GM12878 (cell line): ENCODE measurements around the gene SLC31A1. TPM values are rescaled to one million over a fixed set of nuclear protein-coding genes. Genes with fewer than 3 reads are reported as not detected.

Experiments
- BCL11A ChIP-seq: IDR thresholded peaks from 2 replicates; pipeline ENCODE4 v1.6.1; 2011; ENCODE audit warnings: low read depth, low read length
- HSF1 ChIP-seq: fragments of 150-350 bp; IDR thresholded peaks from 2 replicates; pipeline ENCODE4 v1.6.1; 2014; ENCODE audit warnings: mild to moderate bottlenecking, low read depth, low read length
- IKZF1 ChIP-seq: fragments of 450-650 bp; conservative IDR thresholded peaks from 2 replicates; pipeline ENCODE4 v1.6.1; 2017; ENCODE audit warnings: antibody characterized with exemption, mild to moderate bottlenecking
- NR2C2 ChIP-seq: IDR thresholded peaks from 2 replicates; pipeline ENCODE4 v1.6.1; 2011; ENCODE audit warnings: borderline replicate concordance, low read depth; ENCODE audit not compliant: control insufficient read depth, insufficient read length
- SKIL ChIP-seq: fragments of 450-650 bp; IDR thresholded peaks from 2 replicates; pipeline ENCODE4 v1.6.1; 2017; ENCODE audit warnings: mild to moderate bottlenecking, low read depth, inconsistent platforms; ENCODE audit not compliant: poor library complexity, severe bottlenecking
- SP1 ChIP-seq: IDR thresholded peaks from one replicate; pipeline ENCODE4 v1.6.1; 2011; ENCODE audit warnings: low read depth, low read length
- SRF ChIP-seq, 2 experiments: IDR thresholded peaks; 2 replicates each; pipeline ENCODE4 v1.6.1; 2011; ENCODE audit warnings: low read depth in 2 of 2, low read length in 2 of 2, mild to moderate bottlenecking in 1 of 2, moderate library complexity in 1 of 2
- TBL1XR1 ChIP-seq: IDR thresholded peaks from 2 replicates; pipeline ENCODE4 v1.6.1; 2012; ENCODE audit warnings: low read depth, low read length, improper control_type of control experiment
- ZNF274 ChIP-seq: IDR thresholded peaks from one replicate; pipeline ENCODE4 v1.8.0; 2011; ENCODE audit not compliant: insufficient read length, insufficient read depth
- ZNF687 ChIP-seq: fragments of 450-650 bp; IDR thresholded peaks from 2 replicates; pipeline ENCODE4 v1.6.1; 2017; ENCODE audit warnings: mild to moderate bottlenecking, moderate library complexity
- ZZZ3 ChIP-seq: IDR thresholded peaks from 2 replicates; pipeline ENCODE4 v1.6.1; 2011; ENCODE audit warnings: low read depth; ENCODE audit not compliant: control insufficient read depth, insufficient read length
- polyA plus RNA-seq, 11 experiments: library from polyadenylated mRNA; depleted of rRNA in 4 of 11; unstranded in 6 of 11; stranded (reverse) in 5 of 11; fragments of >200 nt; fragmentation: Nextera tagmentation in 4 of 11; fragmentation: Illumina TruSeq in 1 of 11; extraction: Ambion mirVana in 4 of 11; extraction: Trizol in 1 of 11; gene quantifications; 1 replicate in 1 of 11; 2 replicates in 10 of 11; pipeline versions ENCODE4 v1.2.1 to v1.2.3, GENCODE V29; 2011 to 2016; ENCODE audit warnings: inconsistent platforms in 2 of 11, missing spikeins in 2 of 11, low read depth in 1 of 11
- total RNA-seq, 4 experiments: library from RNA; depleted of rRNA in 3 of 4; stranded (reverse); fragments of >200 nt in 3 of 4; fragmentation: Illumina TruSeq in 1 of 4; extraction: Trizol in 1 of 4; gene quantifications; 2 replicates each; pipeline versions ENCODE4 v1.2.1 to v1.2.3, GENCODE V29; 2013 to 2021

The SLC31A1 gene
- total and polyA plus RNA-seq, 10 of the 15 experiments (the other 5 are each of a cell fraction or from before 2014, with no cell fraction given) = 7.3 to 16.2 (median 10.5) TPM

- TF ChIP-seq ZNF687 = 0 out of 2 replicates have a peak, but pooled peaks have one; percentile 38
- peak; percentile 93 for TF ChIP-seq IKZF1
- TF ChIP-seq SP1 = peak; percentile 76
- TF ChIP-seq BCL11A = no peak
- TF ChIP-seq NR2C2 = no peak
- TF ChIP-seq ZZZ3 = no peak
- no peak for TF ChIP-seq ZNF274
- no peak for TF ChIP-seq SRF (IDR thresholded peaks at IDR 0.05; ENCODE audit: low read depth in 2 of 2, low read length in 2 of 2)
- 0 out of 2 replicates have a peak, but pooled peaks have one; percentile 27 for TF ChIP-seq TBL1XR1
- no peak for TF ChIP-seq SKIL
- no peak for TF ChIP-seq HSF1
Observed at GRCh38 chr9:113221003-113221799, at the start of gene SLC31A1, which contains the start of gene FKBP15 (continued).
